H9 (cell line): ENCODE results near the gene GCA. TPM values are rescaled to one million over a fixed set of nuclear protein-coding genes. Genes with fewer than 3 reads are reported as not detected.

Experiments used
- DNase-seq: peaks from one replicate; pipeline ENCODE4 v3.0.0-alpha.2; 2017
- H2AFZ ChIP-seq: one replicate; pipeline ENCODE4 v1.6.1; 2013; ENCODE audit warnings: mild to moderate bottlenecking, low read length, control low read depth, moderate library complexity
- H2AK5ac ChIP-seq: 2 replicates; pipeline ENCODE4 v1.6.1; 2013; ENCODE audit warnings: low read length, control low read depth, mixed read lengths; ENCODE audit not compliant: insufficient read length
- H2BK120ac ChIP-seq: one replicate; pipeline ENCODE4 v1.6.1; 2013; ENCODE audit warnings: low read depth, mild to moderate bottlenecking, low read length, control low read depth, inconsistent platforms; ENCODE audit not compliant: poor library complexity, severe bottlenecking
- H2BK12ac ChIP-seq: 2 replicates; pipeline ENCODE4 v1.6.1; 2013; ENCODE audit warnings: low read length, control low read depth, mixed read lengths, low read depth; ENCODE audit not compliant: insufficient read length
- H2BK15ac ChIP-seq: 2 replicates; pipeline ENCODE4 v1.6.1; 2013; ENCODE audit warnings: low read depth, low read length, control low read depth
- H2BK20ac ChIP-seq: one replicate; pipeline ENCODE4 v1.6.1; 2013; ENCODE audit warnings: low read depth, mild to moderate bottlenecking, low read length, control low read depth, inconsistent platforms; ENCODE audit not compliant: poor library complexity, severe bottlenecking
- H2BK5ac ChIP-seq: 2 replicates; pipeline ENCODE4 v1.6.1; 2013; ENCODE audit warnings: low read length, control low read depth, mixed read lengths; ENCODE audit not compliant: insufficient read length
- H3K14ac ChIP-seq: 2 replicates; pipeline ENCODE4 v1.6.1; 2013; ENCODE audit warnings: low read length, control low read depth; ENCODE audit not compliant: insufficient read depth
- H3K18ac ChIP-seq: 2 replicates; pipeline ENCODE4 v1.6.1; 2013; ENCODE audit warnings: low read depth, mild to moderate bottlenecking, mixed read lengths, low read length, control low read depth; ENCODE audit not compliant: insufficient read length
- H3K23ac ChIP-seq: 2 replicates; pipeline ENCODE4 v1.6.1; 2013; ENCODE audit warnings: low read length, control low read depth, mixed read lengths, low read depth; ENCODE audit not compliant: insufficient read length
- H3K23me2 ChIP-seq: 2 replicates; pipeline ENCODE4 v1.6.1; 2013; ENCODE audit warnings: low read depth, mild to moderate bottlenecking, mixed read lengths, low read length, control low read depth; ENCODE audit not compliant: insufficient read length, poor library complexity, severe bottlenecking
- H3K27ac ChIP-seq: 2 replicates; pipeline ENCODE4 v1.5.1; 2013; ENCODE audit warnings: low read length, control low read depth, mixed read lengths, low read depth; ENCODE audit not compliant: insufficient read length
- H3K27me3 ChIP-seq: 2 replicates; pipeline ENCODE4 v1.6.1; 2013; ENCODE audit warnings: low read length, control low read depth, inconsistent platforms; ENCODE audit not compliant: insufficient read depth
- H3K4ac ChIP-seq: 2 replicates; pipeline ENCODE4 v1.6.1; 2013; ENCODE audit warnings: low read depth, mild to moderate bottlenecking, control low read depth, inconsistent platforms, low read length, moderate library complexity
- H3K4me1 ChIP-seq: 2 replicates; pipeline ENCODE4 v1.6.1; 2013; ENCODE audit warnings: low read length, control low read depth, inconsistent platforms; ENCODE audit not compliant: insufficient read depth
- H3K4me2 ChIP-seq: 2 replicates; pipeline ENCODE4 v1.6.1; 2013; ENCODE audit warnings: low read length, control low read depth, mixed read lengths; ENCODE audit not compliant: insufficient read length, insufficient read depth
- H3K56ac ChIP-seq: 2 replicates; pipeline ENCODE4 v1.6.1; 2013; ENCODE audit warnings: low read depth, mild to moderate bottlenecking, mixed read lengths, low read length, control low read depth; ENCODE audit not compliant: insufficient read length
- H3K79me1 ChIP-seq: 2 replicates; pipeline ENCODE4 v1.6.1; 2013; ENCODE audit warnings: low read depth, mild to moderate bottlenecking, moderate library complexity, low read length, control low read depth, inconsistent platforms; ENCODE audit not compliant: insufficient read depth, poor library complexity, severe bottlenecking
- H3K79me2 ChIP-seq: 2 replicates; pipeline ENCODE4 v1.6.1; 2013; ENCODE audit warnings: low read length, control low read depth, inconsistent platforms; ENCODE audit not compliant: insufficient read depth
- H3K9ac ChIP-seq: 2 replicates; pipeline ENCODE4 v1.6.1; 2013; ENCODE audit warnings: low read length, control low read depth, mixed read lengths; ENCODE audit not compliant: insufficient read length; ENCODE audit errors: extremely low read depth
- H3K9me3 ChIP-seq: one replicate; pipeline ENCODE4 v1.6.1; 2013; ENCODE audit warnings: low read depth, low read length, inconsistent platforms; ENCODE audit not compliant: control insufficient read depth
- H3T11ph ChIP-seq: one replicate; pipeline ENCODE4 v1.6.1; 2013; ENCODE audit warnings: mild to moderate bottlenecking, low read length, control low read depth, inconsistent platforms
- H4K20me1 ChIP-seq: one replicate; pipeline ENCODE4 v1.6.1; 2013; ENCODE audit not compliant: control insufficient read depth, insufficient read length, insufficient read depth
- H4K5ac ChIP-seq: 2 replicates; pipeline ENCODE4 v1.6.1; 2013; ENCODE audit warnings: low read depth, mild to moderate bottlenecking, mixed read lengths, low read length, control low read depth; ENCODE audit not compliant: insufficient read length
- H4K8ac ChIP-seq: replicated peaks from 2 replicates; pipeline ENCODE4 v1.6.1; 2013; ENCODE audit warnings: low read length, control low read depth, mixed read lengths, low read depth; ENCODE audit not compliant: insufficient read length
- H4K91ac ChIP-seq: 2 replicates; pipeline ENCODE4 v1.6.1; 2013; ENCODE audit warnings: low read depth, mild to moderate bottlenecking, moderate library complexity, mixed read lengths, low read length, control low read depth; ENCODE audit not compliant: insufficient read length
- H3K27ac Mint-ChIP-seq, 3 experiments: 2 replicates in 2 of 3; 3 replicates in 1 of 3; pipeline ENCODE4 v1.8.0; 2020 to 2021; ENCODE audit warnings: mixed read lengths in 3 of 3, mild to moderate bottlenecking in 1 of 3, moderate library complexity in 1 of 3
- H3K27me3 Mint-ChIP-seq: 2 replicates; pipeline ENCODE4 v1.8.0; 2021; ENCODE audit warnings: low read depth, mild to moderate bottlenecking, moderate library complexity, mixed read lengths
- H3K36me3 Mint-ChIP-seq, 3 experiments: 2 replicates in 2 of 3; 3 replicates in 1 of 3; pipeline ENCODE4 v1.8.0; 2020 to 2021; ENCODE audit warnings: low read depth in 3 of 3, mixed read lengths in 3 of 3; ENCODE audit not compliant: insufficient read depth in 1 of 3
- H3K4me1 Mint-ChIP-seq, 2 experiments: 2 replicates each; pipeline ENCODE4 v1.8.0; 2020; ENCODE audit warnings: mixed read lengths in 2 of 2
- H3K4me3 Mint-ChIP-seq, 2 experiments: 2 replicates in 1 of 2; 3 replicates in 1 of 2; pipeline ENCODE4 v1.8.0; 2020 to 2021; ENCODE audit warnings: mild to moderate bottlenecking in 2 of 2, mixed read lengths in 2 of 2, moderate library complexity in 1 of 2
- H3K9me3 Mint-ChIP-seq, 2 experiments: 2 replicates in 1 of 2; 3 replicates in 1 of 2; pipeline ENCODE4 v1.8.0; 2020; ENCODE audit warnings: mild to moderate bottlenecking in 2 of 2, mixed read lengths in 2 of 2, moderate library complexity in 1 of 2
- WGBS: extraction: QIAGEN DNeasy Blood & Tissue Kit; methylation state at CpG from one replicate; pipeline ENCODE4 v1.1.7; 2013; ENCODE audit warnings: missing lambda C conversion rate, low lambda C conversion rate, mixed read lengths; ENCODE audit not compliant: insufficient read length; ENCODE audit errors: extremely low coverage; 5-methylcytosine and 5-hydroxymethylcytosine counted together
- long read RNA-seq: library from polyadenylated mRNA; unstranded; transcript quantifications from one replicate; pipeline ENCODE4 v2.0.0, GENCODE V29; 2020
- total RNA-seq: library from RNA; stranded (reverse); gene quantifications from 2 replicates; pipeline ENCODE4 v1.2.1, GENCODE V29; 2021
- TF ChIP-seq, protein P1 (sequence below): fragments of 200-600 bp; sonication (generic); conservative IDR thresholded peaks from 3 replicates; pipeline ENCODE4 v1.8.0; 2021; ENCODE audit warnings: antibody characterized with exemption, mild to moderate bottlenecking

The GCA gene, protein sequence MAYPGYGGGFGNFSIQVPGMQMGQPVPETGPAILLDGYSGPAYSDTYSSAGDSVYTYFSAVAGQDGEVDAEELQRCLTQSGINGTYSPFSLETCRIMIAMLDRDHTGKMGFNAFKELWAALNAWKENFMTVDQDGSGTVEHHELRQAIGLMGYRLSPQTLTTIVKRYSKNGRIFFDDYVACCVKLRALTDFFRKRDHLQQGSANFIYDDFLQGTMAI
- total RNA-seq: 31.0 and 32.9 TPM in 2 replicates
- long read RNA-seq, transcript GCA-204 (8 exons, 1,992 nt): major isoform, 200 of 214 reads
- long read RNA-seq, partial matches to known transcripts: 2 of 214 reads
- long read RNA-seq, other reads (novel, unspliced or antisense): 8 of 214 reads

DNA sequence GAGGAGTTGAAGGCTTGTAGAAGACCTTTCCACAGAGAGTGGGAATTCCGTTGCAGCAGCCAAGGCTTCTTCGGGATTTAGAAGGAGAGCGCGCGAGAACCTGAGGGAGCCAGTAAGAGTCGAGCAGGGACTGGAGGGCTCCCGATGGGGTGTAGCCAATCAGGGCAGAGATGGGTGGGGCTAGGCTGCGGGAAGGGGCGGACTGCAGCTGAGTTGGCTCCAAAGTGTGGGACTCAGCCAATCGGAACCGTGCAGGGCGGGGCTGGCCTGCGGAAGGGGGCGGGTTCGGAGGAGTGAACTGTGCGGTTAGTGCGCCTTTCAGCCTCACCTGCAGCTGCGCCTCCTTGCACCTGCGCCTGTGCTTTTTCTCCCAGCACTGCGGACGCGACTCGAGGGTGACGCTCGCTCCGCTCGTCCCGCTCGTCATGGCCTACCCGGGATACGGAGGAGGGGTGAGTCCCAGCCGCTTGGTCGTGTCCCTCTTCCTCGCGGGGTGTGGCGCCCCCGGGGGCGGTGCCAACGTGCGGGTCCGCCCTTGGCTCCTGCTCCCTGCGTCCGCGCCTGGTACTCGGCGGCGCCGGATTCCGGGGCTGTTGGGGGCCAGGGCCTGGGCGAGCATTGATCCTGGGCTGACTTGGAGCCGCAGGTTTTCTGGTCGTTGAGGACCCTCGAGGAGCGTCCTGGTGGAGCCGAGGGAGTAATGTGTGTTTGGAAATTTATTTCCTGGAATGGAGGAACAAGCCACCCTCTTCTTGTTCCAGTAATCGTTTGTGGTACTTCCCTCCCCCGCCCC lies at the start of gene GCA:
TSS of gene GCA (plus strand) at position 309 of the 793 bp plus-strand sequence. CDS start at position 426, 117 bp downstream.
- Histone ChIP-seq H3K79me1 (no peaks in the 10 kb centered on the region), H3K56ac (no peak within 1 kb of the TSS), H3K4me2 (peak within 1 kb of the TSS; percentile 59), H3K27ac (no peak within 1 kb of the TSS), H3K79me2 (no peaks in the 10 kb centered on the region; the same call in 1 of the 2 replicates), H2BK15ac (no peak within 1 kb of the TSS), H2BK12ac (no peak within 1 kb of the TSS), H3K18ac (no peak within 1 kb of the TSS), H4K8ac (no peak within 1 kb of the TSS), H2BK5ac (no peak within 1 kb of the TSS), H3K23me2 (peaks cover 3% of the 10 kb centered on the region), H3K4me1 (no peaks in the 10 kb centered on the region), H4K91ac (no peak within 1 kb of the TSS), H4K20me1 (no peaks in the 10 kb centered on the region), H3K27me3 (no peaks in the 10 kb centered on the region), H3K9me3 (no peaks in the 10 kb centered on the region), H3T11ph (no peak within 1 kb of the TSS), H2AFZ (peak within 1 kb of the TSS; percentile 90), H2BK20ac (no peak within 1 kb of the TSS), H2AK5ac (no peak within 1 kb of the TSS), H4K5ac (no peak within 1 kb of the TSS), H3K9ac (peak within 1 kb of the TSS; percentile 66), H3K14ac (0 out of 2 replicates have a peak within 1 kb of the TSS, but pooled peaks have one; percentile 9), H3K4ac (no peak within 1 kb of the TSS), H3K23ac (no peak within 1 kb of the TSS), H2BK120ac (no peak within 1 kb of the TSS)
- peaks cover 10 to 13% of the 10 kb centered on the region in 2 experiments for H3K4me1 Mint-ChIP-seq
- H3K4me3 Mint-ChIP-seq: peak within 1 kb of the TSS; percentile 91 to 98
- H3K27ac Mint-ChIP-seq: peak within 1 kb of the TSS; percentile 65 to 90 (median 72)
- H3K36me3 Mint-ChIP-seq: no peaks in the 10 kb centered on the region
- no peaks in the 10 kb centered on the region for H3K9me3 Mint-ChIP-seq
- WGBS: no CpG with 5 or more reads among the region's 57 CpGs
- peak; percentile 99 for DNase-seq
- H3K27me3 Mint-ChIP-seq: peaks cover 12% of the 10 kb centered on the region
- TF ChIP-seq, protein P1, sequence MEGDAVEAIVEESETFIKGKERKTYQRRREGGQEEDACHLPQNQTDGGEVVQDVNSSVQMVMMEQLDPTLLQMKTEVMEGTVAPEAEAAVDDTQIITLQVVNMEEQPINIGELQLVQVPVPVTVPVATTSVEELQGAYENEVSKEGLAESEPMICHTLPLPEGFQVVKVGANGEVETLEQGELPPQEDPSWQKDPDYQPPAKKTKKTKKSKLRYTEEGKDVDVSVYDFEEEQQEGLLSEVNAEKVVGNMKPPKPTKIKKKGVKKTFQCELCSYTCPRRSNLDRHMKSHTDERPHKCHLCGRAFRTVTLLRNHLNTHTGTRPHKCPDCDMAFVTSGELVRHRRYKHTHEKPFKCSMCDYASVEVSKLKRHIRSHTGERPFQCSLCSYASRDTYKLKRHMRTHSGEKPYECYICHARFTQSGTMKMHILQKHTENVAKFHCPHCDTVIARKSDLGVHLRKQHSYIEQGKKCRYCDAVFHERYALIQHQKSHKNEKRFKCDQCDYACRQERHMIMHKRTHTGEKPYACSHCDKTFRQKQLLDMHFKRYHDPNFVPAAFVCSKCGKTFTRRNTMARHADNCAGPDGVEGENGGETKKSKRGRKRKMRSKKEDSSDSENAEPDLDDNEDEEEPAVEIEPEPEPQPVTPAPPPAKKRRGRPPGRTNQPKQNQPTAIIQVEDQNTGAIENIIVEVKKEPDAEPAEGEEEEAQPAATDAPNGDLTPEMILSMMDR: no peak
